Stimulated activated effector memory CD8-positive, alpha-beta T cell treated with anti-CD3 and anti-CD28 coated beads, Interleukin-12 subunit alpha, Interleukin-12 subunit beta, amount 100 ng/mL, for 72 hours (primary cell): ENCODE measurements around the gene CLASP2.

ENCODE experiments used
- ATAC-seq: fragments of 150-1000 bp; cut with Tn5 transposase; 2 replicates; pipeline ENCODE4 v1.10.0; 2021
- DNase-seq, 2 donors: peaks; one replicate each; pipeline ENCODE4 v3.0.0; 2021 to 2022; ENCODE audit warnings: low spot score in 2 of 2
- H3K27ac Mint-ChIP-seq: one replicate; pipeline ENCODE4 v1.8.0; 2022; ENCODE audit warnings: mild to moderate bottlenecking, mixed read lengths
- H3K36me3 Mint-ChIP-seq: one replicate; pipeline ENCODE4 v1.8.0; 2022; ENCODE audit warnings: mild to moderate bottlenecking, mixed read lengths
- H3K4me1 Mint-ChIP-seq: one replicate; pipeline ENCODE4 v1.8.0; 2022; ENCODE audit warnings: mixed read lengths
- H3K4me3 Mint-ChIP-seq: one replicate; pipeline ENCODE4 v1.8.0; 2022; ENCODE audit warnings: mild to moderate bottlenecking, mixed read lengths
- H3K9me3 Mint-ChIP-seq: one replicate; pipeline ENCODE4 v1.8.0; 2022; ENCODE audit warnings: mixed read lengths

CLASP2 gene

GRCh38 chr3:33577173-33577572, 140.9 kb downstream of the CLASP2 start:
- Mint-ChIP-seq H3K27ac (no peak overlapping the region), H3K4me3 (no peak overlapping the region), H3K9me3 (no peaks in the 10 kb centered on the region), H3K36me3 (peaks cover 46% of the 10 kb centered on the region), H3K4me1 (no peaks in the 10 kb centered on the region)
- ATAC-seq (no peak), DNase-seq (no peak)

GRCh38 chr3:33575311-33575710, 142.7 kb downstream of the CLASP2 start:
- H3K27ac Mint-ChIP-seq, result no peak overlapping the region
- peaks cover 39% of the 10 kb centered on the region for H3K36me3 Mint-ChIP-seq
- H3K4me1 Mint-ChIP-seq, result no peaks in the 10 kb centered on the region
- H3K4me3 Mint-ChIP-seq, result no peak overlapping the region
- no peaks in the 10 kb centered on the region for H3K9me3 Mint-ChIP-seq
- no peak for DNase-seq
- ATAC-seq, result no peak

- H3K4me3 Mint-ChIP-seq, result no peak overlapping the region
- peaks cover 62% of the 10 kb centered on the region for H3K36me3 Mint-ChIP-seq
- DNase-seq (no peak), ATAC-seq (no peak)
- no peaks in the 10 kb centered on the region for H3K4me1 Mint-ChIP-seq
- no peaks in the 10 kb centered on the region for H3K9me3 Mint-ChIP-seq
- H3K27ac Mint-ChIP-seq, result no peak overlapping the region
These were observed 160.2 kb downstream of the CLASP2 start for GRCh38 chr3:33557829-33558228.

- ATAC-seq, result no peak
- Mint-ChIP-seq H3K36me3 (peaks cover 67% of the 10 kb centered on the region), H3K27ac (no peak overlapping the region), H3K4me1 (no peaks in the 10 kb centered on the region), H3K4me3 (no peak overlapping the region), H3K9me3 (no peaks in the 10 kb centered on the region)
- no peak for DNase-seq
These were observed 160.8 kb downstream of the CLASP2 start for GRCh38 chr3:33557279-33557678.

GRCh38 chr3:33547101-33547500, 171.0 kb downstream of the CLASP2 start:
- ATAC-seq (no peak), DNase-seq (no peak)
- no peak overlapping the region for H3K27ac Mint-ChIP-seq
- H3K36me3 Mint-ChIP-seq, result peaks cover 55% of the 10 kb centered on the region
- H3K4me3 Mint-ChIP-seq, result no peak overlapping the region
- H3K9me3 Mint-ChIP-seq, result no peaks in the 10 kb centered on the region
- H3K4me1 Mint-ChIP-seq, result no peaks in the 10 kb centered on the region

GRCh38 chr3:33544126-33544525, 173.9 kb downstream of the CLASP2 start:
- H3K9me3 Mint-ChIP-seq, result no peaks in the 10 kb centered on the region
- H3K27ac Mint-ChIP-seq, result no peak overlapping the region
- DNase-seq (no peak), ATAC-seq (no peak)
- peaks cover 30% of the 10 kb centered on the region for H3K36me3 Mint-ChIP-seq
- no peak overlapping the region for H3K4me3 Mint-ChIP-seq
- no peaks in the 10 kb centered on the region for H3K4me1 Mint-ChIP-seq

- DNase-seq (no peak), ATAC-seq (no peak)
- Mint-ChIP-seq H3K4me1 (no peaks in the 10 kb centered on the region), H3K4me3 (no peak overlapping the region), H3K27ac (no peak overlapping the region), H3K9me3 (no peaks in the 10 kb centered on the region), H3K36me3 (peaks cover 32% of the 10 kb centered on the region)
These were observed 174.5 kb downstream of the CLASP2 start for GRCh38 chr3:33543601-33544000.

- no peak overlapping the region for H3K27ac Mint-ChIP-seq
- no peak overlapping the region for H3K4me3 Mint-ChIP-seq
- no peaks in the 10 kb centered on the region for H3K9me3 Mint-ChIP-seq
- ATAC-seq, result no peak
- peaks cover 48% of the 10 kb centered on the region for H3K36me3 Mint-ChIP-seq
- no peaks in the 10 kb centered on the region for H3K4me1 Mint-ChIP-seq
- no peak for DNase-seq
These were observed 176.1 kb downstream of the CLASP2 start for GRCh38 chr3:33541918-33542317.

- H3K27ac Mint-ChIP-seq, result no peak overlapping the region
- H3K9me3 Mint-ChIP-seq, result no peaks in the 10 kb centered on the region
- DNase-seq (no peak), ATAC-seq (no peak)
- H3K4me1 Mint-ChIP-seq, result peaks cover 8% of the 10 kb centered on the region
- H3K36me3 Mint-ChIP-seq, result peaks cover 57% of the 10 kb centered on the region
- no peak overlapping the region for H3K4me3 Mint-ChIP-seq
These were observed 179.2 kb downstream of the CLASP2 start for GRCh38 chr3:33538678-33539339.

GRCh38 chr3:33537133-33537532, 180.9 kb downstream of the CLASP2 start:
- no peak overlapping the region for H3K4me3 Mint-ChIP-seq
- no peak overlapping the region for H3K27ac Mint-ChIP-seq
- peaks cover 61% of the 10 kb centered on the region for H3K36me3 Mint-ChIP-seq
- H3K4me1 Mint-ChIP-seq, result peaks cover 8% of the 10 kb centered on the region
- DNase-seq, result no peak
- ATAC-seq, result no peak
- H3K9me3 Mint-ChIP-seq, result no peaks in the 10 kb centered on the region

- H3K27ac Mint-ChIP-seq, result no peak overlapping the region
- peaks cover 14% of the 10 kb centered on the region for H3K9me3 Mint-ChIP-seq
- ATAC-seq (no peak), DNase-seq (no peak)
- H3K4me1 Mint-ChIP-seq, result no peaks in the 10 kb centered on the region
- H3K4me3 Mint-ChIP-seq, result no peak overlapping the region
- peaks cover 43% of the 10 kb centered on the region for H3K36me3 Mint-ChIP-seq
These were observed 191.3 kb downstream of the CLASP2 start for GRCh38 chr3:33526787-33527186.

- no peak for DNase-seq
- Mint-ChIP-seq H3K4me3 (no peak overlapping the region), H3K36me3 (peaks cover 31% of the 10 kb centered on the region), H3K4me1 (no peaks in the 10 kb centered on the region), H3K9me3 (peaks cover 14% of the 10 kb centered on the region), H3K27ac (no peak overlapping the region)
- ATAC-seq, result no peak
These were observed 192.8 kb downstream of the CLASP2 start for GRCh38 chr3:33525232-33525631.

GRCh38 chr3:33523093-33523667, 194.9 kb downstream of the CLASP2 start:
- ATAC-seq (no peak), DNase-seq (no peak)
- Mint-ChIP-seq H3K27ac (no peak overlapping the region), H3K36me3 (peaks cover 31% of the 10 kb centered on the region), H3K9me3 (peaks cover 12% of the 10 kb centered on the region), H3K4me1 (no peaks in the 10 kb centered on the region), H3K4me3 (no peak overlapping the region)

GRCh38 chr3:33521736-33522135, 196.3 kb downstream of the CLASP2 start:
- peaks cover 32% of the 10 kb centered on the region for H3K36me3 Mint-ChIP-seq
- H3K4me1 Mint-ChIP-seq, result no peaks in the 10 kb centered on the region

GRCh38 chr3:33513262-33513863, 204.7 kb downstream of the CLASP2 start:
- no peaks in the 10 kb centered on the region for H3K4me1 Mint-ChIP-seq
- H3K27ac Mint-ChIP-seq, result no peak overlapping the region
- DNase-seq (peak in 1 of 2 donors; percentile 57), ATAC-seq (peak; percentile 84)
- H3K4me3 Mint-ChIP-seq, result no peak overlapping the region
- H3K36me3 Mint-ChIP-seq, result peaks cover 54% of the 10 kb centered on the region
- no peaks in the 10 kb centered on the region for H3K9me3 Mint-ChIP-seq

More at GRCh38 chr3:33521736-33522135, 196.3 kb downstream of the CLASP2 start:
- Mint-ChIP-seq H3K4me3 (no peak overlapping the region), H3K27ac (no peak overlapping the region), H3K9me3 (peaks cover 7% of the 10 kb centered on the region)
- ATAC-seq (no peak), DNase-seq (no peak)

GRCh38 chr3:33505027-33505426, 213.0 kb downstream of the CLASP2 start:
- ATAC-seq, result no peak
- Mint-ChIP-seq H3K27ac (no peak overlapping the region), H3K36me3 (peaks cover 37% of the 10 kb centered on the region), H3K4me1 (no peaks in the 10 kb centered on the region), H3K9me3 (peaks cover 2% of the 10 kb centered on the region), H3K4me3 (no peak overlapping the region)
- no peak for DNase-seq
